IPS-20b (cell line): Measurements from ENCODE around the gene RPRD1B.

Experiments used
- H3K27ac ChIP-seq: one replicate; pipeline ENCODE4 v1.5.1; 2013; ENCODE audit warnings: low read length
- H3K27me3 ChIP-seq: 2 replicates; pipeline ENCODE4 v1.6.1; 2013; ENCODE audit warnings: mild to moderate bottlenecking, low read length, inconsistent platforms; ENCODE audit not compliant: insufficient read depth
- H3K36me3 ChIP-seq: 2 replicates; pipeline ENCODE4 v1.6.1; 2013; ENCODE audit warnings: low read depth, mild to moderate bottlenecking, inconsistent platforms, low read length, moderate library complexity; ENCODE audit not compliant: insufficient read depth
- H3K4me1 ChIP-seq: 2 replicates; pipeline ENCODE4 v1.6.1; 2013; ENCODE audit warnings: mild to moderate bottlenecking, control low read depth, inconsistent platforms, low read length, moderate library complexity; ENCODE audit not compliant: insufficient read depth
- H3K4me3 ChIP-seq: 2 replicates; pipeline ENCODE4 v1.5.1; 2013; ENCODE audit warnings: mild to moderate bottlenecking, low read length, inconsistent platforms
- H3K9ac ChIP-seq: 2 replicates; pipeline ENCODE4 v1.6.1; 2013; ENCODE audit warnings: low read depth, mild to moderate bottlenecking, inconsistent platforms, low read length, moderate library complexity
- H3K9me3 ChIP-seq: 2 replicates; pipeline ENCODE4 v1.6.1; 2013; ENCODE audit warnings: mild to moderate bottlenecking, low read depth, low read length, inconsistent platforms; ENCODE audit not compliant: insufficient read depth

RPRD1B gene

DNA sequence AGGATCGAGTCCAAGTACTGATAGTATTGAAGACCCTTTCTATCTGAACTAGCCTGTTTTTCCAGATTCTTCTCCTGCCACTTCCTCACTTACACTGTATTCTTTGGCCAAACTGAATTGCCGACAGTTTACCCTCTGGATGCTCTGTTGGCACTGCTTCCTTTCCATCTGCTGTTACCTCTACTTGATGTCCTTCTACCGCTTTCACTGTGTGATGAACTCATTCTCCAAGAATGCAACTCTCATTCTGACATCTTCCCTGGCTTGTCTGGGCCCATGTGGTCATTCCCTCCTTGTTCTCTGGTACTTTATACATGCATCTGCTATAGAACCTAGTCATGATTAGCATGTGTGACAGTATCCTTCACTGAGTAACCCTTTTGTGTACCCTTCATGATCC lies 16.3 kb downstream of the RPRD1B start:
- Histone ChIP-seq H3K9ac (no peak overlapping the region), H3K36me3 (peaks cover 68% of the 10 kb centered on the region), H3K4me1 (peaks cover 21% of the 10 kb centered on the region), H3K4me3 (no peak overlapping the region), H3K27me3 (no peaks in the 10 kb centered on the region), H3K9me3 (no peaks in the 10 kb centered on the region), H3K27ac (no peak overlapping the region)

DNA sequence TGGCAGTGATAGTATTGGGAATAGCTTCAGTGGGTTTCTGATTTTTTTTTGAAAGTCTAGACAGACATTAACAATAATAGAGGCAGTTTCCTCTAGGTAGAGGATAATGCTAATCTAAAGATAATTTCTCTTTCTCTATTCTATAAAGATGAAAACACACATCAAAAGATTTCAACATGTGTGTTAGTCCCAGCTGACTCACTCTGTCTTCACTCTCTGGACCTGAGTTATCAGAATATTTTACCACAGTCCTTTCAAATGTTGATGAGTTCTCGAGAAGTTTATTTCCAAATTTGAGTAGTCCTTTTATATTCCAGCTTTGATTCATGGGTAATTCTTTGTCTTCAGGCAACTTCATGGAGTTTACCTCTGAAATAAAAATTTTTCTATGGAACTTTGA lies 17.1 kb downstream of the RPRD1B start:
- Histone ChIP-seq H3K9me3 (no peaks in the 10 kb centered on the region), H3K36me3 (peaks cover 65% of the 10 kb centered on the region), H3K4me1 (peaks cover 17% of the 10 kb centered on the region), H3K9ac (no peak overlapping the region), H3K27ac (no peak overlapping the region), H3K4me3 (no peak overlapping the region), H3K27me3 (no peaks in the 10 kb centered on the region)

DNA sequence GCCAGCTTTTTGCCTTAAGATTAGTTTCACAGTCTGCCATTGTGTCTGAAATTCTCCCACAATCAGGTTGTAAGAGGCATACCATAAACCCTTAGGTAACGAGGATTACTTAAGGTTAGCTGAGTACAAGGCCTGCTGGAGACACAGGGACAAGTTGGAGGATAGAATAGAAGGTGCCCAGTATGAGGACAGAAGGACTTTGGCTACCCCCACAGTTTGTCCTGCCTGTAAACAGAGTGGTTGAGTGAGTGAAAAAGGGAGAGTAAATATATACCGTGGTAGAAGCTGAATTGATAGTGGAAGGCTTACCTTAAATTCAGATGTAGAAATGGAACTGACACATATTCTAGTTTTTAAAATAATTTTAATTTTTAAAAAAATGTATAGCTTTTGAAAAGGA lies 19.3 kb downstream of the RPRD1B start:
- Histone ChIP-seq H3K27me3 (no peaks in the 10 kb centered on the region), H3K4me1 (peaks cover 5% of the 10 kb centered on the region; the same call in 1 of the 2 replicates), H3K9me3 (no peaks in the 10 kb centered on the region), H3K9ac (no peak overlapping the region), H3K36me3 (peaks cover 61% of the 10 kb centered on the region), H3K27ac (no peak overlapping the region), H3K4me3 (no peak overlapping the region)

DNA sequence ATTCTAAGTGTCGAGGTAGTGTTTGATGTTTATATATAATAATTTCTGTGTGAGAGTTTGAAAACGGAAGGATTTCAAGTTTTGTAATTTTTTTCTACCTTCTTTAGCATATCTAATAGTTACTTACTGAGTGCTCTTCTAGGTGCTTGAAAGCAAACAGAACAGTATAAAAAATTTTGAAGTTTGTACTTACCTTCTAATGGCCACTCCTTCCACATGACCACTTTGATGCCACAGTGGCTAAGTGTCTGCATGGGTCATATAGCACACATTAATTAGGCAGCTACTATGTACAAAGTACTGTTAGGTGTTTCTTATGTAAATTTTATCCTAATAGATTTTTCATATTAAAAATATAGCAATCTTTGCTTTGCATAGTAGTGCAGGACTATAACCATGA lies 21.1 kb downstream of the RPRD1B start:
- Histone ChIP-seq H3K4me1 (peaks cover 5% of the 10 kb centered on the region; the same call in 1 of the 2 replicates), H3K27me3 (no peaks in the 10 kb centered on the region), H3K9ac (no peak overlapping the region), H3K27ac (no peak overlapping the region), H3K4me3 (no peak overlapping the region), H3K9me3 (no peaks in the 10 kb centered on the region), H3K36me3 (peaks cover 64% of the 10 kb centered on the region)

DNA sequence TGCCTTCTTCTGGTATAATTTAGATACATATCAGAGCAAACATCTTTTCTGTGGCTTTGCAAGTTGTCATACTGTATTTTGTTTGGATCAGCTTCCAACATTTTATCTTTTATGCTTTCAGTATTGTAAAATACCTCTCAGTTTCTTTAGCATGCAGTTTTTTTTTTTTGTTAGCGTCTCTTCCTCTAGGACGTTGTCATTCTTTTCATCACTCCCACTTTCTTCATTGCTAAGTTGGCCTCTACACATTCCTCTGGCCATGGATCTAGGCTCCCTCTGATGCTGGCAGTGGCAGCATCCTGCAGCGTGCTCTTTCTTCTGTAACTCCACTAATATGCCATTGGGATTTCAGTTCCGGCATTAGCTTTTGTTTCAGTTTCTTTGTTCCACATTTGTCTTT lies 21.7 kb downstream of the RPRD1B start:
- no peak overlapping the region for H3K27ac ChIP-seq
- no peak overlapping the region for H3K4me3 ChIP-seq
- peaks cover 64% of the 10 kb centered on the region for H3K36me3 ChIP-seq
- H3K9me3 ChIP-seq: no peaks in the 10 kb centered on the region
- peaks cover under 1% of the 10 kb centered on the region; the same call in 1 of the 2 replicates for H3K4me1 ChIP-seq
- no peak overlapping the region for H3K9ac ChIP-seq
- H3K27me3 ChIP-seq: no peaks in the 10 kb centered on the region

DNA sequence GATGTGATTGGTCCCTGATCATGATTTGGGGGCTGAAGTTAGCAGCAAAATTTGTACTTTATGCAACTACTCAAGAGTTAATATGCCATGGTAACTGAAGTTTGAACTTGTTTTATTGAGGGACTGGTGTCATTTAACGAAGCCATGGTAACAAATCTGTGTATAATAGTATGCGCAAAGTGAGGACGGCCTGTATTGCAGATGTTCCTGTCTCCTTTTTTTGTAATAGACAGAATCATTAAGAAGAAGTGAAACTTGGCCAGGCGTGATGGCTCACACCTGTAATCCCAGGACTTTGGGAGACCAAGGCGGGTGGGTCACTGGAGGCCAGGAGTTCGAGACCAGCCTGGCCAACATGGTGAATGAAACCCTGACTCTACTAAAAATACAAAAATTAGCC lies 22.3 kb downstream of the RPRD1B start:
- Histone ChIP-seq H3K4me3 (no peak overlapping the region), H3K9me3 (no peaks in the 10 kb centered on the region), H3K27ac (no peak overlapping the region), H3K27me3 (no peaks in the 10 kb centered on the region), H3K9ac (no peak overlapping the region), H3K36me3 (peaks cover 64% of the 10 kb centered on the region), H3K4me1 (no peaks in the 10 kb centered on the region)

DNA sequence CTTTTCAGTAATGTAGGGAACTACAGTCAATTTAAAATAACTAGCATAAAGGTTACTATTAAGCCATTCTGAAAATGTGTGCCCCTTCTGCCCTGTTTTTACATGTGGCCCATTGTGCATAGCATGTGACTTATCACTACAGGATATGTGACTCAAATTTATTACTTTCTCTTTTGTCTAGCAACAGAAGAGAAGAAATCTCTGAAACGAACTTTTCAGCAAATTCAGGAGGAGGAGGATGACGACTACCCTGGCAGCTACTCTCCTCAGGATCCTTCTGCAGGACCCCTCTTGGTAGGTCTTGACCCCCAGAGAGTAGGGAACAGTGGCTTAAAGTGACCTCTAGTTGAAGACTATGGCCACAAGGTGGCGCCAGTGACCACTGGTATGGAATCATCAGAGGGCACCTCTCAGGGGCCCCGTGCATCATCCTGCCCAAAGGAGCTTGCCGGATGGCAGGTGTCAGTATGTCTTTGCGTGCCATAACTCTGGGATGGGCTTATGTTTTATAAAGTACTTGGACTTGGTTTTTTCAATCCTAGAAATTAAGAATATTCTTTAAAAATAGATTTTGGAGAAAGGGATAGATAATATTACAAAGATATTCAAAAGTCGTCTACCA lies 23.9 kb downstream of the RPRD1B start:
- Histone ChIP-seq H3K9ac (no peak overlapping the region), H3K27ac (no peak overlapping the region), H3K27me3 (no peaks in the 10 kb centered on the region), H3K36me3 (peaks cover 69% of the 10 kb centered on the region), H3K4me3 (no peak overlapping the region), H3K4me1 (no peaks in the 10 kb centered on the region), H3K9me3 (no peaks in the 10 kb centered on the region)

DNA sequence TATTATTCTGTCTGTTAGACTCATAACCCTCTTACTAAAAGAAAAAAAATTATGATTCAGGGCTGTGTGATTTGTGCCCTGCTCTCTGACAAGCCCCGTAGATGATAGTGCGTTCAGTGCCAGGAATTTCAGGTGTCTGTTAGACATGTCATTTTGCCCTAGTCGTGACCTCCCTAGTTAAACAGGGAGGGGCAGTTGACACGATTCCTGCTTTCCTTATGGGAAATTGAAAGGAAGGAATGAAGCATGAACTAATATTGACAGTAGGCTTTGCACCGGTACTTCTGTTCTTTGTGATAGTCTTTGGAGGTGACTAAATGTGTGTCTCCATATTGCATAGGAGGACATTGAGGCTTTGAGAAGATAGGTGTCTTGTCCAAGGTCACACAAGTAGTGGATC lies 26.3 kb downstream of the RPRD1B start:
- H3K36me3 ChIP-seq: peaks cover 82% of the 10 kb centered on the region
- no peaks in the 10 kb centered on the region for H3K9me3 ChIP-seq
- no peaks in the 10 kb centered on the region for H3K27me3 ChIP-seq
- H3K4me3 ChIP-seq: no peak overlapping the region
- no peak overlapping the region for H3K9ac ChIP-seq
- no peak overlapping the region for H3K27ac ChIP-seq
- H3K4me1 ChIP-seq: no peaks in the 10 kb centered on the region

DNA sequence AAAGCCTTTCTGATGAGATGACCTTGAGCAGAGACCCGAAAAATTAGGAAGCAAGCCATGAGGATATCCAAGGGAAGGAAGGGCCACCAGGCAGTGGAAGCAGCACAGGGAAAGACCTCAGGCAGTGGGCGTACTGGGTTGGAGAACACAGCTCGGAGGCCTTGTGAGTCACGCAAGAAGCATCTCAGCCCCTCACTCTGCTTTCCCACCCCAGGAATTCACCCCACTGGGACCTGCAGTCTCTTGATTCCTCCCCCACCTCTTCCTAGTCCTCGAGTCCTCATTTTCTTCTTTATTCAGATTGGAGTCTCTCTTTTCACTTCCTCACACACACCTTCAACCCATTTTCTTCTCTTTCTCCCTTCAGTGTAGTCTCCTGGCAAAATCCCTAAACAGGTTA lies 27.0 kb downstream of the RPRD1B start:
- H3K27me3 ChIP-seq: no peaks in the 10 kb centered on the region
- no peaks in the 10 kb centered on the region for H3K4me1 ChIP-seq
- H3K27ac ChIP-seq: no peak overlapping the region
- no peak overlapping the region for H3K9ac ChIP-seq
- peaks cover 84% of the 10 kb centered on the region for H3K36me3 ChIP-seq
- no peaks in the 10 kb centered on the region for H3K9me3 ChIP-seq
- H3K4me3 ChIP-seq: no peak overlapping the region

DNA sequence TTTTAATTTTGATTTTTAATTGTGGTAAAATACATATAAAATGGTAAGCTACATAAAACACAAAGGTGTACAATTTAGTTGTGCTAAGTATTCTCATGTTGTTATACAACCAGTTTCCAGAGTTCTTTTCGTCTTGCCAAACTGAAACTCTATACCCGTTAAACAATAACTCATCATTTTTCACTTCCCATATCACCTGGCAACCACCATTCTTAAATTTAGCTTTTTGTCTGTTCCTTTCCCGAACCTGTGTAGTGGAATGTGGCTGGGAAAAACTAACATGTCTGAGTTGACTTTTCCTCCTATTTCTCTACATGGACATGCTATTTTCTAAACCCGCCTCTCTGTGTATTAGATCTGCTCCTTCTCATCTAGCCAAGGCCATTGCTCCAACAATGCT lies 27.6 kb downstream of the RPRD1B start:
- peaks cover 85% of the 10 kb centered on the region for H3K36me3 ChIP-seq
- H3K9me3 ChIP-seq: no peaks in the 10 kb centered on the region
- H3K4me1 ChIP-seq: no peaks in the 10 kb centered on the region
- no peak overlapping the region for H3K4me3 ChIP-seq
- no peaks in the 10 kb centered on the region for H3K27me3 ChIP-seq
- no peak overlapping the region for H3K9ac ChIP-seq
- H3K27ac ChIP-seq: no peak overlapping the region

DNA sequence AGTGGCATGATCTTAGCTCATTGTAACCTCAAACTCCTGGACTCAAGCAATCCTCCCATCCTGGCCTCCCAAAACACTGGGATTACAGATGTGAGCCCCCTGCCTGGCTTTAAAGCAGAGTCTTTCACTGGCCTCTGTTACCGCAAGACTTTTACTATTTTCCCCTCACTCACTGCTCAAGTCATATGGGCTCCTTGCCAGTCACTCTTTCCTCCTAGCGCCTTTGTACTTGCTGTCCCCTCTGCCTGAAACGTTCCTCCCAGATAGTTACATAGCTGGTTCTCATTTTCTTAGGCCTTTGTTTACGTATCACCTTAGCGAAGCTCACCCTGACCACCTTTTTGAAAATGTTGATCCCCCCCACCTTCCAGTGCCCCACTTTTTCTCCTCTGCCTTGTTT lies 29.3 kb downstream of the RPRD1B start:
- Histone ChIP-seq H3K9me3 (no peaks in the 10 kb centered on the region), H3K4me3 (no peak overlapping the region), H3K27ac (no peak overlapping the region), H3K9ac (no peak overlapping the region), H3K27me3 (no peaks in the 10 kb centered on the region), H3K4me1 (no peaks in the 10 kb centered on the region), H3K36me3 (peaks cover 100% of the 10 kb centered on the region)

DNA sequence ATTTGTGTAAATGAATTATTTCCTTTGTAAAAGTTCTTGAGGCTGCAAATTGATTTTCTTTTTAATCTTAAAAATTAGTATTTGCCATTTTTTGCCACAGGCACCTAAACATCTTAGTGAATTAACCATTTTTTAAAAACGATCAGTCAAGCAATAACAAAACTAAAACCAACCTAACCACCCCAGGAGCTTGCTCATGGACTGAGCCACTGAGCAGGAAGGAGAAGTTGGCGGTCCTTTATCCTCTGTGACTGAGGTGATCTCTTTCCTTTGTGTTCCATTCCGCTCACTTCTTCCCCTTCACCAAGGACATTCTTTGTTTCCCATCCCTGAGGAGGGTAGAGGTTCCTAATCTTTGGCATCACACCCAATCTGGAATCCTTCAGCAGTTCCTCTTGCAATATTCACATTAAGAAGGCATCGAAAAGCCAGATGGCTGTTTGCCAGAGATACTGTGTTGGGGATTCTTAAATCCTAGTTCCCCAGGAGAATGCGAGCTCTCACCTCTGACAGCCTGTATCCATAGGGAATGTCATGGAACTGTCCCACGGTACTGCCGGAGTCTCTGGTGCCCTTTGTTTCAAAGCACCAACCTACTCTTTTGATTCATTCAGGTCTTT lies 30.5 kb downstream of the RPRD1B start:
- Histone ChIP-seq H3K27me3 (no peaks in the 10 kb centered on the region), H3K4me1 (no peaks in the 10 kb centered on the region), H3K36me3 (peaks cover 100% of the 10 kb centered on the region), H3K27ac (no peak overlapping the region), H3K9ac (no peak overlapping the region), H3K9me3 (no peaks in the 10 kb centered on the region), H3K4me3 (no peak overlapping the region)
